HG02938 (cell line): Measurements from ENCODE around the gene MCRIP2.

Experiments used
- ATAC-seq: cut with Tn5 transposase; IDR thresholded peaks from one replicate; pipeline ENCODE4 v1.9.1; 2021; ENCODE audit warnings: mild to moderate bottlenecking, moderate library complexity; ENCODE audit not compliant: unreplicated experiment

MCRIP2 gene

GRCh38 chr16:616733-617586, 24.7 kb upstream of the MCRIP2 start:
- no peak for ATAC-seq

- no peak for ATAC-seq
Observed at GRCh38 chr16:617855-618254, 23.8 kb upstream of the MCRIP2 start.

GRCh38 chr16:619476-620100, 22.0 kb upstream of the MCRIP2 start:
- no peak for ATAC-seq

- ATAC-seq = no peak
Observed at GRCh38 chr16:620700-621525, 20.7 kb upstream of the MCRIP2 start.

- no peak for ATAC-seq
Observed at GRCh38 chr16:621526-622105, 20.0 kb upstream of the MCRIP2 start.

- no peak for ATAC-seq
Observed at GRCh38 chr16:622920-623280, 18.7 kb upstream of the MCRIP2 start.

GRCh38 chr16:624526-625070, 17.0 kb upstream of the MCRIP2 start:
- no peak for ATAC-seq

GRCh38 chr16:625117-625976, 16.3 kb upstream of the MCRIP2 start:
- ATAC-seq = no peak

- ATAC-seq = no peak
Observed at GRCh38 chr16:625977-626765, 15.5 kb upstream of the MCRIP2 start.

GRCh38 chr16:626787-627453, 14.7 kb upstream of the MCRIP2 start:
- no peak for ATAC-seq

GRCh38 chr16:627454-628239, 14.0 kb upstream of the MCRIP2 start:
- no peak for ATAC-seq

- no peak for ATAC-seq
Observed at GRCh38 chr16:628321-629061, 13.1 kb upstream of the MCRIP2 start.

- no peak for ATAC-seq
Observed at GRCh38 chr16:629185-629832, 12.3 kb upstream of the MCRIP2 start.

GRCh38 chr16:629833-630248, 11.8 kb upstream of the MCRIP2 start:
- no peak for ATAC-seq

GRCh38 chr16:630249-630814, 11.3 kb upstream of the MCRIP2 start:
- no peak for ATAC-seq

- no peak for ATAC-seq
Observed at GRCh38 chr16:630815-631405, 10.7 kb upstream of the MCRIP2 start, which contains the start of gene WFIKKN1. Gene WFIKKN1, plus strand, starts transcription at chr16:630985. Its CDS starts 269 bp downstream, at chr16:631254.
